GM21360 (cell line): ENCODE data around the gene TENM4.
"Not testable (repeated sequence)": the region's sequence is repeated elsewhere in the genome, so short reads cannot be mapped to it uniquely, and the experiment has no call there.

Experiments used
- ATAC-seq: cut with Tn5 transposase; IDR thresholded peaks from one replicate; pipeline ENCODE4 v1.9.1; 2021; ENCODE audit warnings: mild to moderate bottlenecking, moderate library complexity; ENCODE audit not compliant: unreplicated experiment

TENM4 gene

DNA sequence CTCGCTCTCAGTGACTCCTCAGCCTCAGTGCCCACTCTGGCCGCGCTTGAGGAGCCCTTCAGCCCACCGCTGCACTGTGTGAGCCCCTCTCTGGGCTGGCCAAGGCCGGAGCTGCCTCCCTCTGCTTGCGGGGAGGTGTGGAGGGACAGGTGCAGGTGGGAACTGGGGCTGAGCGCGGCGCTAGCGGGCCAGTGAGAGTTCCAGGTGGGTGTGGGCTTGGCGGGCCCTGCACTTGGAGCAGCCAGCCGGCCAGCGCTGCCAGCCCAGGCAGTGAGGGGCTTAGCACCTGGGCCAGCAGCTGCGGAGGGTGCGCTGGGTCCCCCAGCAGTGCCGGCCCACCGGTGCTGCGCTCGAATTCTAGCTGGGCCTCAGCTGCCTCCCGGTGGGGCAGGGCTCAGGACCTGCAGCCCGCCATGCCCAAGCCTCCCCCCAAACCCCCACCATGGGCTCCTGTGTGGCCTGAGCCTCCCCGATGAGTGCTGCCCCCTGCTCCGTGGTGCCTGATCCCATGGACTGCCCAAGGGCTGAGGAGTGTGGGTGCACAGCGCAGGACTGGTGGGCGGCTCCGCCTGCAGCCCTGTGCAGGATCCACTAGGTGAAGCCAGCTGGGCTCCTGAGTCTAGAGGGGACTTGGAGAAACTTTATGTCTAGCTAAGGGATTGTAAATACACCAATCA, 802.0 kb downstream of the TENM4 start:
- no peak for ATAC-seq

DNA sequence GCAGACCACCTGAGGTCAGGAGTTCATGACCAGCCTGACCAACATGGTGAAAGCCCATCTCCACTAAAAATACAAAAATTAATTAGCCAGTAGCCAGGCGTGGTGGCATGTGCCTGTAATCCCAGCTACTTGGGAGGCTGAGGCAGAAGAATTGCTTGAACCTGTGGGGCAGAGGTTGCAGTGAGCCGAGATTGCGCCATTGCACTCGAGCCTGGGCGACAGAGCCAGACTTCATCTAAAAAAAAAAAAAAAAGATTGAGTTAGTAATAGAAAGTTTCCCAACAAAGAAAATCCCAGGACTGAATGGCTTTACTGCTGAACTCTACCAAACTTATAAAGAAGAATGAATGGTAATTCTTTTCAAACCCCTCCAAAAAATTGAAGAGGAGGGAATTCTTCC, 803.3 kb downstream of the TENM4 start:
- ATAC-seq = not testable (repeated sequence)

DNA sequence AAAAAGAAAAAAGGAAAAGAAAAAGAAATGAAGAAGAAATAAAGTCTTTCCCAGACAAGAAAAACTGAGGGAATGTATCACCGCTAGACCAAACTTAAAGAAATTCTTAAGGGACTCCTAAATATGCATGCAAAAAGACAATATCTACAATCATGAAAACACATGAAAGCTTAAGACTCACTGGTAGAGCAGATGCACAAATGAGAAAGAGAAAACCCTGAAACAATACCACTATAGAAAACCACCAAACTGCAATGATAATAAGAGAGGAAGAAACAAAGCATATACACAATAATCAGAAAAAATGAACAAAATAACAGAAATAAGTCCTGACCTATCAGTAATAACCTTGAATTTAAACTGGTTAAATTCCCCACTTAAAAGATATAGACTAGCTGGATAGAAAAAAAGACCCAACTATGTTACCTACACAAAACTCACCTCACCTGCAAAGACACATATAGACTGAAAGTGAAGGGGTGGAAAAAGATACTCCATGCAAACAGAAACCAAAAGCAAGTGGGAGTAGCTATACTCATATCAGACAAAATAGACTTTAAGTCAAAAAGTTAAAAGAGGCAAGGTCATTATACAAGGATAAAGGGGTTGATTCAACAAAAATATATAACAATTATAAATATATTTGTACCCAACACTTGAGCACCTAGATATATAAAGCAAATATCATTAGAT, 804.9 kb downstream of the TENM4 start:
- ATAC-seq = peak; percentile 60

DNA sequence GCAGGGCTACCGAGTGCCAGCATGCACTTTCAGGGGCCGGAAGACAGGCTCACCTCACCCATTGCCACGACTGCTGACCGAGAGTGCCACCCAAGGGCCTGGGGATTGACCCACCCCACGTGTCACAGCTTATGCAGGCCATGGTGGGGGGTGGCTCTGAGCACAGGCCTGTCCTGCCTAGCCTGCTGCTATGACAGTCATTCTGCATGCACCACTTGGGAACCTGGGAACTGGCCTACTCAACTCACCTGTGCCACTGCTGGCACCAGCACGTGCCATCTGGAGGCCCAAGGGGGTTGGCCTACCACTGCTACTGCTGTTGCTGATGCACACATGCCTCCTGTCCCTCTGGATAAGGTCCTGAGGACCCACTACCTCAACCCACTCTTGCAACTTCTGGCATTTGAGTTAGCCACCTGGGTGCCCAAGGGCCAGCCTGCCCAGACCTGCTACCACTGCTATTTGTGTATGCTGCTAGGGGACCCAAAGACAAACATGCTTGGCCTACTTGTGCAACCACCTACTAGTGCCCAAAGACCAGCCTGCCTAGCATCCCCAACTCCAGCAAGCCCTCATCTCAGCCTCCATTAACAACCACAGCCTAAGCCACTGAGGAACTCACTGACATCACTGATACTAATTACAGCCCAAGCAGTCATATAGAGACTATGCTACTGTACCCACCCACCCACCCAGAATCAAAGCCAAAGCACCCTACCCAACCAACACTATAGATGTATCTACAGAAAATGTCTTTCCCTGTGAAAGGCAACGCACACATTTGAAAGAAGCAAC, 807.1 kb downstream of the TENM4 start:
- ATAC-seq = no peak

DNA sequence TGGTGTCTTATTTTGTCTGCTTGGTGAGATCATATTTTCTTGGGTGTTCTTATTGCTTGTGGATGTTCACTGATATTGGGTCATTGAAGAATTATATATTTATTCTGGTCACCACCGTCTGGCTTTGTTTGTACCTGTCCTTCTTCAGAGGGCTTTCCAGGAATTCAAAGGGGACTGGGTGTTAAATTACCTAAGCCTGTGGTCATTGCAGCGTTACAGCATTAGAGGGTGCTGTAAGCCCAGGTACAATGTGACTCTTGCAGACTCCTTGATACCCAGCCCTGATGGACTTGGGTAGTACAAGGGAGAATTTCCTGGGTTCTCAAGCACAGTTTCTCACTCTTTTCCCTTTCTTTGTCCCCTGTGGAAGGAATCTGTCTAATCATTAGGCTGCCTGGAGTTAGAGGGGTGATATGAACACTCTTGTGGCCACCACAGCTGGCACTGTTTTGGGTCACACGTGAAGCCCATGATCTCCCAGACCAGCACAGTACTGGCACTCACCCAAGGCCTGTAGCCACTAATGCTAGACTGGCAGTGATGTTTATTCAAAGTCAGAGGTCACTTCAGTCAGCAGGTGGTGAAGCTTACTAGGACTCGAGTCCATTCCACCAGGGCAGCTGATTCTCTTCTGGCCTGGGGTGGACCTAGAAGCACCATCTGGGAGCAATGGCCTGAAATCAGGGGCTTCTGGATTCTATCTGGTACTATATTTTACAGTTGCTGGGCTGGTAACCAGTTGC, 810.1 kb downstream of the TENM4 start:
- ATAC-seq = no peak

DNA sequence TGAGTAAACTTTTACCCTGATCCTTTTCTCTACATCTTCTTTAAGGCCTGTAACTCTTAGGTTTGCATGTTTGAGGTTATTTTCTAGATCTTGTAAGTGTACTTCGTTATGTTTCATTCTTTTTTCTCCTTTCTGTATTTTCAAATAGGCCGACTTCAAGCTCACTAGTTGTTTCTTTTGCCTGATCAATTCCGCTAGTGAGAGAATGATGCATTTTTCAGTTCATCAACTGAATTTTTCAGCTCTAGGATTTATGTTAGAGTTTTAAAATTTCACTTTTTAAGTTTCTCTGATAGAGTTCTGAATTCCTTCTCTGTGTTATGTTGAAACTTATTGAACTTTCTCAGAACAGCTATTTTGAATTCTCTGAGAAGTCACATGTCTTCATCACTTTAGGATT, 810.7 kb downstream of the TENM4 start:
- ATAC-seq = no peak

DNA sequence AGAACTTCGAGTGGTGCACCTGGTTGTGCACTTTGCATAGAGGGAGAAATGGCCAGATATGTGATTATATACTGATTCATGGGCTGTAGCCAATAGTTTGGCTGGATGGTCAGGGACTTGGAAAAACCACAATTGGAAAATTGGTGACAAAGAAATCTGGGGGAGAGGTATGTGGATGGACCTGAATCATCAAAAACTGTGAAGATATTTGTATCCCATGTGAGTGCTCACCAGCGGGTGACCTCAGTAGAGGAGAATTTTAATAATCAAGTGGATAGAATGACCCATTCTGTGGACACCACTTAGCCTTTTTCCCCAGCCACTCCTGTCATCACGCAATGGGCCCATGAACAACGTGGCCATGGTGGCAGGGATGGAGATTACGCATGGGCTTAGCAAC, 818.2 kb downstream of the TENM4 start:
- no peak for ATAC-seq

DNA sequence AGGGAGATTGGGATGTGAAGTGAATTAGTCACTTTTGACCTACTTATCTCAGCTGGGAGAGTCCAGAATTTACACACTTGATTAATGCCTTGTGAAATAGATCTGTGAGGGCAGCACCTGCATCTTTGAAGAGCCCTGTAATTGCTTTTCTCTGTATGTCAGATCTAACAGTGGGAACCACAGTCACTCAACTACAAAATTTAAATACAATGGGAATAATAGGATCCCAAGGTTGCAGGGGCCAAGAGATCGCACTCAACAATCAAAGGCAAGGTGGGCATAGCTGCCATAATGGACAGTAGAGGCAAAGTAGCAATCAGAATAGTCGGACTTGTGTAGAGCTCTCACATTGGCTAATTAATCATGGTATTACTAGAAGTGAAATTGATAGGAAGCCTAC, 820.7 kb downstream of the TENM4 start:
- ATAC-seq = no peak

DNA sequence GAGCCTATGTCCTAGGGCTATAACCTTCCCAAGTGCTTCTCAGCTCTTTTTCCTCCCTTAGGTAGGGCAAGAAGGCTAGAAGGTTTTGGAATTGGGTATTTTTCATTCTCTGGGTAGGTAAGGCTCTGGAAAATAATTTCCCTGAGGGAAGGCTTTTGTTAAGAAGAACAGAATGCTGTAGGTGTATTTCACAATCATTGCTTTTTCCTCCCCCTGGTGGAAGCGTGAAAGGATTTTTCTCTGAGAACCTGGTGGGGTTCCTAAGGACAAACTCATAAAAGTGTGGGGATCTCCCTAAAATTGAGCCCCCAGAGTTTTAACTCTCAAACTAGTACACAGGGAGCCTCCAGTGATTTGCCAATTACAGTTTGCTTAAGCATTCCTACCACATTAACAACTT, 825.1 kb downstream of the TENM4 start:
- no peak for ATAC-seq

DNA sequence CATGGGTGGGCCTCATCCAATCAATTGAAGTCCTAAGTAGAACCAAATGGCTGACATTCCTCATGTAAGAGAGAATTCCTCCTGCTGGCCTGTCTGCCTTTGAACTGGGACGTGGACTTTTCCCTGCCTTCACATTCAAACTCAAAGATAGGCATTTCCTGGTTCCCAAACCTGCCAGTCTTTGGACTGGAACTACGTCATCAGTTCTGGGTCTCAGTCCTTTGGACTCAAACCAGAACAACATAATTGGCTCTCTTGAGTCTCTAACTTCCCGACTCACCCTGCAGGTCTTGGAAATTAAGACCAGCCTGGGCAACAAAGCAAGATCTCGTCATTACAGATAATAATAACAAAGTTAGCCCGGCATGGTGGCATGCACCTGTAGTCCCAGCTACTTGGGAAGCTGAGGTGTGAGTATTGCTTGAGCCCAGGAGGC, 827.4 kb downstream of the TENM4 start:
- no peak for ATAC-seq

DNA sequence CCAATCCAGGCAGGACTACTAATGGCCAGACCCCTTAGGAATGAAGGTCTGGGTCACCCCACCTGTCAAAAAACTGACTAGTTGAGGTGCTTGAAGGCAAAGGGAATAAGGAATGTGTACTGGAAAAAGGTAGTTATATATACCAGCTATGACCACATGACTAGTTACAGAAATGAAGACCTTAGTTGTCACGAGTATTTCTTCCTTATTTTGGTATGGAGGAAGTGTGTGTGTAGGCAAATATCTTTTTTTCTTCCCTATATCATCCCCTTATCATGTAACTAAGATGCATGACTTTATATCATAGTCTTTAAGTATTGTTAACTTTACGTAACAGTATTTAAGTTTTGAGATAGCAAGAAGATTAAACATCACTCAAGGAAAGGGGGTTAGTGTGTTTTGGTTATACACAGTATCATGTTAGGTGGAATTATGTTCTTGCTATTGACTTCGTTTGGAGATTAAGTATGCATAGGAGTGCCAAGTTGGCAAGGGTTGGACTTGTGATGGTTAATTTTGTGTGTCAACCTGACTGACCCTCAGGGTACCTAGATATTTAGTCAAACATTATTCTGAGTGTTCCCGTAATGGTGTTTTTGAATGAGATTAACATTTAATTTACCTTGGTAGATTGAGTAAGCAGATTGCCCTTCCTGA, 828.0 kb downstream of the TENM4 start:
- ATAC-seq = no peak

DNA sequence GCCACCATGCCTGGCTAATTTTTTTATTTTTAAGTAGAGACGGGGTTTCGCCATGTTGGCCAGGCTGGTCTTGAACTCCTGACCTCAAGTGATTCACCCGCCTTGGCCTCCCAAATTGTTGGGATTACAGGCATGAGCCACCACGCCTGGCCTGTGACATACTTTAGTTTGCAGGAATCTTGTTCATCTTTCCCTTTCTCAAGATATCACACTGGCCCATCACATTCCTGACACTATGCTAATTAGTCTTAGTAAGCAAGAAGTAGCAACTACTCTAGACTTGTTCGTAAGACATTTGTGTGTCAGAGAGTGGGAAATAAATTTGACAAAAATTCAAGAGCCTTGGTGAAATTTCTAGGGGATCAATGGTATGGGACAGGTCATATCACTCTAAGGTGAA, 831.5 kb downstream of the TENM4 start:
- not testable (repeated sequence) for ATAC-seq

DNA sequence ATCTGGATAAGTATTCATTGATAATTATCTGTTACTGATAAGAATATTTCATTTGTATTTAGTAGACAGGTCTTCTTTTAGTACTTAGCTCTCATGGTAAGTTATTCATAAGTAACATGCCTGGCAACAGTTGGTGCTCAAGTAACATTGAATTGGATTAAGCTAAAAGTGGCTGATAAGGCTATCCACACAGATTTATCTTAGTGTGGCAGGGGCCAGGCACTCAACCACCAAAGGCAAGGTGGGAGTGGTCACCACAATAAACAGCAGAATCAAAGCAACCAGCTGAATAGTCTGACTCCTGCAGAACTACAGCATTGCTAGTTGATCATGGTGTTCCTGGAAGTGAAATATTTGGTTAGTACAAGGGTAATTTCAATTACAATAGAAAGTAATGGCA, 833.1 kb downstream of the TENM4 start:
- no peak for ATAC-seq

DNA sequence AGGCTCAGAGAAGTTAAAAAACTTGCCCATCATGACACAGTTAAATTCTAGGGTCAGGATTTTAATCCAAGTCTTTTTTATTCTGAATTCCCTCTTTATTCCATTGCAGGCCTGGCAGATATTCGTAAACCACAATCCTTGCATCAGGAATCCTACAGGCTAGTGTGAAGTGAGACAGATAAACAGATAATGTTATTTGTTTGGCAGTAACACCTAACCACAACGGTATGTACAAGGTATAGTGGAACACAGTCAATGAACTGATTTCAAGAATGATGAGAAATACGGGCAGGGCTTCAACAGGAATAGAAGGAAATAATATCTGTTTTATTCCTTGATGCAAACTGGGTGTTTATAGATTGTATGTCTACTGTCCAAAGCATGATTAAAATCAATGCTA, 834.2 kb downstream of the TENM4 start:
- ATAC-seq = no peak

DNA sequence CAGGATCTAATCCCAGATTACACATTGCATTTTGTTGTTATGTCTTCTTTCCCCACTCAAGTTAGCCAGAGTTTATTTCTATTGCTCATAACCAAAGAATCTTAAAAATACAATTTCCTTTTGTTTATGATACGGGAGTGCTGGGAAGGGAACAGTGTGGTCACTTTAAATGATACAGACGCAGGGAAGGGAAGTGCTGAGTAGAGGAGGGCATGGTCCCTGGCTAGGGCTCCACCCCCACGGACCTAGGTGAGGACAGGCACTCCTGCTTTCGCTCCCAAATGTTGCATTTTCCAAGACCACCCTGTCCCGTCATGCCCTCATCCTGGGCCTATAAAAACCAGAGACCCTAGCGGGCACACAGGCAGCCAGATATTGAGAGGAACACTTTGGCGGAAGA, 835.5 kb downstream of the TENM4 start:
- ATAC-seq = no peak

DNA sequence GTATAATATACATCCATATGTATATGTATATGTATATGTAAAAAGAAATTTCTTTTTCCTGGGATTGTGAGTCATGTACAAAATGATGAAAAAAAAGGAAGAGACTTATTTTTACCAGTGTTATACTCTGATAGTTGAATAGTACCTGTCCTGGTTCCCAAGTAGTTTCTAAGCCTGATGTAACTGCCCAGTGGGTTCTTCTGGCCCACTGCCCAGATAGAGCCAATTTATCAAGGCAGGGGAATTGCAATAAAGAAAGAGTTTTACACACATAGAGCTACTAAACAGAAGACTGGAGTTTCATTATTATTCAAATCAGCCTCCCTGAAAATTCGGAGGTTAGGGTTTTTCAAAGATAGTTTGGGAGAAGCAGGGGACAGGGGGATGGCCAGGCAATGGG, 837.0 kb downstream of the TENM4 start:
- no peak for ATAC-seq
